ENCODE measurements around the gene JUND.

- TF ChIP-seq MAFK (IDR thresholded peaks at IDR 0.05; ENCODE audit: partially characterized antibody): no peak
- TF ChIP-seq RAD21 (conservative IDR thresholded peaks at IDR 0.05 in 1 of 2, IDR thresholded peaks at IDR 0.05 in 1 of 2): no peak
- no peak for TF ChIP-seq CTCF (IDR thresholded peaks at IDR 0.05)
Measured at GRCh38 chr19:18310966-18311365, 29.5 kb upstream of the JUND start.

Data from A549 (cell line).